NCI-H446 treated with DMSO at 0.1 percent for 48 hours (cell line): ENCODE results near the gene TRPV5.

ENCODE experiments used
- DNase-seq: peaks from one replicate; lab custom pipeline; 2025; lab: John Stamatoyannopoulos, UW

TRPV5 gene

DNA sequence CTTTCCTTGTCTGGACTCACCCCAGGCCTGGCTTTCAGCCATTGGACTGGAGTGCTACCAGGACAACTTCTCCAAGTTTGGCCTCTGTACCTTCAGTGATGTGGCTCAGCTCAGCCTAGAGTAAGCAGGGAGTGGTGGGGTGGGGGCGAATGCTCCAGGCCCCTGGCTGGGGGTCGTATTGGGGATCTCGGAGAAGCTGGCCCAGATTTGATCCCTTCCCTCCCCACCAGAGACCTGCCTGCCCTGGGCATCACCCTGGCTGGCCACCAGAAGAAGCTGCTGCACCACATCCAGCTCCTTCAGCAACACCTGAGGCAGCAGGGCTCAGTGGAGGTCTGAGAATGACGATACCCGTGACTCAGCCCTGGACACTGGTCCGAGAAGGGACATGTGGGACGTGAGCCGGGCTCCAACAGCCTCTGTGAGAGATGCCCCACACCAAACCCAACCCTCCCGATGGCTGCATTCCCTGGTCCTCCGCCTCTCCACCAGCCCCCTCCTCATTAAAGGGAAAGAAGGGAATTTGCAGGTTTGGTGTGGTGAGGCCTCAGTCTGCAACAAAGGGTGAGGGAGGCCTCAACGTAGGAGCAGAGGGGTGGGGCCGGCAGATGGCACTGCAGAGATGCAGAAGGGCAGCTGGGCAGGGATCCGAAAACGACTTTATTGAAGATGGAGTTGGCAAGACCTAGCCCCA is 62.8 kb downstream of the TRPV5 start:
- no peak for DNase-seq

DNA sequence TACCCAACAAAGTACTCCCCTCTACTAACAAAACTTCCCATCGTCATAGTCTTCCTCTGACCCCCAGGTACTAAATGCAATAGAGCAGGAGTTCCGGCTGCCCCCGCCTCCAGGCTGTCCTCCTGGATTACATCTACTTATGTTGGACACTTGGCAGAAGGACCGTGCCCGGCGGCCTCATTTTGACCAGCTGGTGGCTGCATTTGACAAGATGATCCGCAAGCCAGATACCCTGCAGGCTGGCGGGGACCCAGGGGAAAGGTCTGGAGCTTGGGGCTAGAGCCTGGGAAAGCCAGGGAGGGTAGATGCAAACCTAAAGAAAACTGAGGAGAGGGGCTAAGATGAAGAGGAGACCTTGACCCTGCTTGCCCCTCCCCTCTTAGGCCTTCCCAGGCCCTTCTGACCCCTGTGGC is 63.4 kb downstream of the TRPV5 start:
- no peak for DNase-seq

DNA sequence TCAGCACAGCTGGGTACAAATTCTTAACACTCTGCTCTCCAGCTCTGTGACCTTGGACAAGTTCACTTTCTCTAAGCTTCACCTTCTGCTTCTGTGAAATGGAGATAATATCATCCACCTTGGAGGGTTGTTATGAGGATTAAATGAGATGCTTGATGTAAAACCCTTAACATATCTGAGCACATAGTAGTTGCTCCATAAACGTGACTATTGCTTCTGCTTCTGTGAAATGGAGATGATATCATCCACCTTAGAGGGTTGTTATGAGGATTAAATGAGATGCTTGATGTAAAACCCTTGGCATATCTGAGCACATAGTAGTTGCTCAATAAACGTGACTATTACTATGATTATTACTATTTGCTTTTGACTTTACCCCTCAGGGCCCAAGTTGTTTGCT is 64.1 kb downstream of the TRPV5 start:
- no peak for DNase-seq

DNA sequence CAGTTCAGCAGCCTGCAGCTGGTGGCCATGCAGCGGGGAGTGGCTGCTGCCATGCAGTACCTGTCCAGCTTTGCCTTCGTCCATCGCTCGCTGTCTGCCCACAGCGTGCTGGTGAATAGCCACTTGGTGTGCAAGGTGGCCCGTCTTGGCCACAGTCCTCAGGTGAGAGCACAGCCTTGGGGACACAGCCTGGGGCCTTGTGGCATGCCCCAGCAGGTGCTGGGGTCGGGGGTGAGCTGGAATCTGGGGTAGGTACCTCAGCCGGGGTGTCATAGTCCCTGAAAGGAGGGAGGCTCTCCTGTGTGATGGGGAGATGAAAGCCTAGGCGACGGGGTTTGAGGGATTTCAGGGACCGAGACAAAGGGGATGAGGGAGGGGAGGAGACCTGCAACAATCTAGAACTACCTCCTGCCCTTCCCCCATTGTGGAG is 64.5 kb downstream of the TRPV5 start:
- DNase-seq, result no peak

DNA sequence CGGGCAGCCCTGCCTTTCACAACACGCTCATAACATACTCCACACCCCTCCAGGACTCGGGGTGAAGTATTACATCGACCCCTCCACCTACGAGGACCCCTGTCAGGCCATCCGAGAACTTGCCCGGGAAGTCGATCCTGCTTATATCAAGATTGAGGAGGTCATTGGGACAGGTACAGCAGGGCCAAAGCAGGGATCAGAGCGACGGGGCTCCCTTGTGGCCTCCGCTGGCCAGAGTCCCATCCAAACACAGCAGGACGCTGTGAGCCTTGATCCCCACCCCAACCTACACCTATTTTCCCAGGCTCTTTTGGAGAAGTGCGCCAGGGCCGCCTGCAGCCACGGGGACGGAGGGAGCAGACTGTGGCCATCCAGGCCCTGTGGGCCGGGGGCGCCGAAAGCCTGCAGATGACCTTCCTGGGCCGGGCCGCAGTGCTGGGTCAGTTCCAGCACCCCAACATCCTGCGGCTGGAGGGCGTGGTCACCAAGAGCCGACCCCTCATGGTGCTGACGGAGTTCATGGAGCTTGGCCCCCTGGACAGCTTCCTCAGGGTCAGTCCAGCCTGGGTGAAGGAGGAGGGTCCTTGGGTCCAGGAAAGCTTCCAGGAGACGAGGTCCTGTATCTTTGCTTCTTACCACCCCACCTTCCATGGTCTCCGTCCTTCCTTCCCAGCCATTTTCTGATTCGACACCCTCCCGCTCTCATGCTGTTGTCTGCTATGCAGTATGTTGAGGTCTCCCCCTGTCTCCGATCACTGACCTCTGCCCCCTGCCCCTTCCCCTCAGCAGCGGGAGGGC is 65.2 kb downstream of the TRPV5 start:
- DNase-seq, result no peak

DNA sequence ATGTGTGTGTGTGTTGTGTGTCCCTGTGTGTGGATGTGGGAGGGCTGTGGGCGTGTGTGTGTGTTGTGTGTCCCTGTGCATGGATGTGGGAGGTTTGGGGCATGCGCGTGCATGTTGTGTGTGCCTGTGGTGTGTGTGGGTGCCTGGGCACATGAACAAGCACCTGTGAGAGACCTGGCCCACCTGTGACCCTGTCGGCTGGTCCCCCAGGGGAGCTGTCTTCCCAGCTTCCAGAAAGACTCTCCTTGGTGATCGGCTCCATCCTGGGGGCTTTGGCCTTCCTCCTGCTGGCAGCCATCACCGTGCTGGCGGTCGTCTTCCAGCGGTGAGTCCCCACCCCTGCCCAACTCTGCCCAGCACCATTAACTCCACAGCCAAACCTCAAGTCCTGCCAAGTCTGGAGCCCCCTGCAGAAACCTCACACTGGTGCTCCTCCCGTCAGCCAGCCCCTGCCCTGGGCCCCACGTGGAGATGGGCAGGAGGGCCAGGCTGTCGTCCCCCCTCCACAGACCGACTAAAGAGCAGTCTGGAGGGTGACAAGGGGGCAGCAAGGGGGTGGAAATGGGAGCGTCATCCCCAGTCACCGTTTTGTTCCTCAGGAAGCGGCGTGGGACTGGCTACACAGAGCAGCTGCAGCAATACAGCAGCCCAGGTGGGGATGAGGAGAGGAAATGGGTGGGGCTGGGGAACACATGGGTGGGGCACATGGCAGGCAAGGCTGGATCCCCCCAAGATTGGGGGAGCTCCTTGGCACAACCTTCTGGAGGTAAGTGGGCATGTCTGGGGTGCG is 66.0 kb downstream of the TRPV5 start:
- no peak for DNase-seq

DNA sequence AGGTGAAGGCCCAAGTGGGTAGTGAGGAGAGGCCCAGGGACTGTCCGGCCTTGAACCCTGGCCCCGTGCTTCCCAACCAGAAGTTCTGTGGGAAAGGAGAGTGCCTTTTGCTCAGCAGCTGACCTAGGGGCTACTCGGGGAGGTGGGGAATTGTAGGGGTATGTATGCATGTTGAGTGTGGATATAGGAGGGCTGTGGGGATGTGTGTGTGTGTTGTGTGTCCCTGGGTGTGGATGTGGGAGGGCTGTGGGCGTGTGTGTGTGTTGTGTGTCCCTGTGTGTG is 66.5 kb downstream of the TRPV5 start:
- no peak for DNase-seq

DNA sequence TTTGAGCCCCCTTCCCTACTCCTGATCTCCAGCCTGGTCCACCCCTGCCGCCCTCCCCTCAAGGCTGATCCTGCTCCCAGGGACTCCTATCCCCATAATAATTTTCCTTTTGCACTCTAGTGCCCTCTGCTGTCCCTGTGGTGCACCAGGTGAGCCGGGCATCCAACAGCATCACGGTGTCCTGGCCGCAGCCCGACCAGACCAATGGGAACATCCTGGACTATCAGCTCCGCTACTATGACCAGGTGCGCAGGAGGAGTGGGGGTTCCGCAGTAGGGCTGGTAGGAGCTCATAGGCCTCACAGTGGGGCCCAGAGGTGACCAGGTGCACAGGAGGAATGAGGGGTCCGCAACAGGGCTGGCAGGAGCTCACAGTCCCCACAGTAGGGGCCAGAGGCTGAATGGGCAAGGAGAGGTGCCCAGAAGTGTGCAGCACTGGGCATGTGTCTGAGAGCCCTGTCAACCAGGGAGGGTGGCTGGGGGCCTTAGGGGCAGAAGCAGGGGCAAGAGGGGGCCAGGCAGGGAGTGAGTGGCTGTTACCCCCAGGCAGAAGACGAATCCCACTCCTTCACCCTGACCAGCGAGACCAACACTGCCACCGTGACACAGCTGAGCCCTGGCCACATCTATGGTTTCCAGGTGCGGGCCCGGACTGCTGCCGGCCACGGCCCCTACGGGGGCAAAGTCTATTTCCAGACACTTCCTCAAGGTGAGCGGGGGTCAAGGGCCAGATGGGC is 67.0 kb downstream of the TRPV5 start:
- DNase-seq, result no peak

DNA sequence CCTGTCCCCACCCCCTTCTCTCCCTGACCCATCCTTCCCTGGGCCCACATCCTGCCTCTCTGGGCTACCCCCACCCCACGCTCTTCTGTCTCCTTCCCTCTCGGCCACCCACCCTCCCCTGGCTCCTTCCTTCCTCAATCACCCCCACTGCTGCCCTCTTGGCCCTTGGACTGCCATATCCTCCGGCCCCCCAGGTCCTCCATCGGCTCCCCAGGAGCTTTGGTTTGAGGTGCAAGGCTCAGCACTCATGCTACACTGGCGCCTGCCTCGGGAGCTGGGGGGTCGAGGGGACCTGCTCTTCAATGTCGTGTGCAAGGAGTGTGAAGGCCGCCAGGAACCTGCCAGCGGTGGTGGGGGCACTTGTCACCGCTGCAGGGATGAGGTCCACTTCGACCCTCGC is 67.8 kb downstream of the TRPV5 start:
- no peak for DNase-seq

DNA sequence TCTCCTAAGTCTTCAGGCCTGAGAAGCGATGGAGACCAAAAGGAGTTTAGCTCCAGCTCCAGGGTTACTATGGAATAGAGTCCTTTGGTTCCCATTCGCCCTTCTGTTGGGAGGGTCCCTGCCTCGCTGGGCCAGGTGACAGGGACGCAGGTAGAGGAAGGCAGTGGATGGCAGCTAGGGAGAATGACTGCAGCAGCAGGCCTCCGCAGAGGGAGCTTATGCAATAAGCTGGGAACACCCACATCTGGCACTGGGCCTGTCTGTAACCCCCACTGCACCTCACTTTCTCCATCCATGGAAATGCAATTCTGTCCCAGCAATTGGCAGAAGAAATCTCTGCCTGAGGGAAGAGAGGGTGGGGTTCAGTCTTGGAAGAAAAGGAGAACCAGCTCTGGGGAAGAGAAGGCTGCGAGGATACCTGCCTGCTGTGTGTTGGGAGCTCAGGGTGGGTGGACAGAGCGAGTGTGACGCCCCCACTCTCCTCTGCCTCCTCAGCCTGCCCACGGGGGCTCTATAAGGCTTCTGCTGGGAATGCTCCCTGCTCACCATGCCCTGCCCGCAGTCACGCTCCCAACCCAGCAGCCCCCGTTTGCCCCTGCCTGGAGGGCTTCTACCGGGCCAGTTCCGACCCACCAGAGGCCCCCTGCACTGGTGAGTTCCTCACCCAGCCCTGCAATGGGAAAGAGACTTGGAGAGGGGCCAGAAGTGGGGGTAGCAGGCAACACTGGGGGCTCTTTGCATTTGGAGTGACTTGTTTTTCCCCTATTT is 68.4 kb downstream of the TRPV5 start:
- no peak for DNase-seq

DNA sequence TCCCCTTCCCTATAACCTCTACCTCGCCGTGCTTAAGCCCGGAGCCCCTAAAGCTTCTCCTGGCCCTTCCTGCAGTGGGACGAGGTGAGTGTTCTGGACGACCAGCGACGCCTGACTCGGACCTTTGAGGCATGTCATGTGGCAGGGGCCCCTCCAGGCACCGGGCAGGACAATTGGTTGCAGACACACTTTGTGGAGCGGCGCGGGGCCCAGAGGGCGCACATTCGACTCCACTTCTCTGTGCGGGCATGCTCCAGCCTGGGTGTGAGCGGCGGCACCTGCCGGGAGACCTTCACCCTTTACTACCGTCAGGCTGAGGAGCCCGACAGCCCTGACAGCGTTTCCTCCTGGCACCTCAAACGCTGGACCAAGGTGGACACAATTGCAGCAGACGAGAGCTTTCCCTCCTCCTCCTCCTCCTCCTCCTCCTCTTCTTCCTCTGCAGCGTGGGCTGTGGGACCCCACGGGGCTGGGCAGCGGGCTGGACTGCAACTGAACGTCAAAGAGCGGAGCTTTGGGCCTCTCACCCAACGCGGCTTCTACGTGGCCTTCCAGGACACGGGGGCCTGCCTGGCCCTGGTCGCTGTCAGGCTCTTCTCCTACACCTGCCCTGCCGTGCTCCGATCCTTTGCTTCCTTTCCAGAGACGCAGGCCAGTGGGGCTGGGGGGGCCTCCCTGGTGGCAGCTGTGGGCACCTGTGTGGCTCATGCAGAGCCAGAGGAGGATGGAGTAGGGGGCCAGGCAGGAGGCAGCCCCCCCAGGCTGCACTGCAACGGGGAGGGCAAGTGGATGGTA is 69.5 kb downstream of the TRPV5 start:
- no peak for DNase-seq

DNA sequence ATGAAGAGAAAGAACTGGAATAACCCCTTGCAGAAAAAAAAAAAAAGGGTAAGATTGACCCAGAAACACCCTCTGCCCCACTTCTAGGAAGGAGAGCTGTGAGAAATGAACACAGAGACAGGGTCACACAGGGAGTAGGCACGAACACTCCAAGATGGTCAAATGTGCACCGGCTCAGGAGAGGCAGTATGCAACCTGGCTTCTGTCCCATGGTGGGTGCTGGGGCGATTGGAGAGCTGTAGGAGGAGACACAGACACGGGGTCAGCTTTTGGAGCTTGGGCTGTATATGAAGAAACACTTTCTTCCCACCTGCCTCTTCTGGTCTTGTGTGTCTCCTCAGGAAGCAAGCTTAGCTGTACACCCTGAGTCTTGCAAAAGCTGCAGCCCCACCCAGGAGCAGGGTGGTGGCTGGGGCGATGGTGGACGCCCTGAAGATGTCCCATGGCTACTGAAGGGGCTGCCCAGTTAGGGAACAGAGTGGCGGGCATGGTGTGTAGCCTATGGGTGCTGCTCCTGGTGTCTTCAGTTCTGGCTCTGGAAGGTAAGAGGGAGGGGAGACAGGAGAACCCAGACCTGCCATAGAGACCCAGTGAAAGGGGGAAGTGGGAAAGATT is 70.7 kb downstream of the TRPV5 start:
- DNase-seq, result no peak

DNA sequence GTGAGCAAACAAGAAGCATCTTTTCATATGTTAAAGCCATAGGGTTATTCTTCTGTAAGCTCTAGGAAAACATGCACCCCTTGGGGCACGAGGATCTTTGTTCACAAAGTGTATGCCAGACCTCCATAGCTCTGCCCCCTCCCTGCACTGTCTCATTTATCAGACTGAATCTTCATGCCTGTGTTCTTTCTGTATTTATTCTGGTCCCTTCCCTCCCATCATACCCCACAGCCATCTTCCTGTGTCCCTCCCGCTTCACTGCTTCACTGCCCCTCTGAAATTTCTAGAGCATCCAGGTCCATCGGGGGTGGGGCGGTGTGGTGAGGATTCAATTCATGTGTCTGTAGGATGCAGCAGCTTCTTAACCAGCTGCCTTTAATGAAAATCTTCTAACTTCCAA is 71.2 kb downstream of the TRPV5 start:
- no peak for DNase-seq

DNA sequence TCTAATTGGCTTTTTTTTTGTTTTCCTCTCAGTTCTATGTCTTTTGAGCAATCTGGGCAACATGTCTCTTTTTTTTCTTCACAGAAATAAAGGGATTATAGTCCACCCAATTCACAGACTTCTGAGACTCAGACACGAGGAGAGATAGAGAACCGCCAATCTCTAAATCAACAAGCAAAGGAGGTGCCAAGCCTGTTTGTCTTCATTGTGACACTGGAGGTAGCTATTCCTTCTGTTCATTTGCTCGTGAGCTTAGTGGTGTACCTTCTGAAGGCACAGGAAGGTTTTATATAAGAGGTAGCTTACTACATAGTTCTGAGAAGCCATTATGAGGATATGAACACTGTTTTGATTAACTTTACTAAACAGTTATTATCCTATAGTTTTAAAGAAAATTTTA is 72.6 kb downstream of the TRPV5 start:
- no peak for DNase-seq

DNA sequence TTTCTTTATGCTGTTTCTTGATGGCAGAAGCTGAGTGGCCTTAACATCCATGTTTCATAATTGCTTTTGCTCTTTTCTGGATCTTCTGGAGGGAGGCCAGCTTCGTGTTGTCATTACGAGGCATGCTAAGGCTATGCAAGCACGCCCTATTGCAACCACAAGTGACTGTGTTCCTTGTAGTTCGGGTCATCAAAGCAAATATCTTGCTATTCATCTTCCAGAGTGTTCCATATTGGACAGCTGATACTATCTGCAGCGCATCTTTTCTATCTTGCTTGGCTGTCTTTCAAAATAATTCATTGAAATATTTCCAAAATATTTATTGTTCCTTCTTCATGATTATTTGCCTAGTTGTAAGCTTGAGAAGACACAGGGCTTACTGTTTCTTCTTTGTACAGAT is 73.7 kb downstream of the TRPV5 start:
- no peak for DNase-seq

DNA sequence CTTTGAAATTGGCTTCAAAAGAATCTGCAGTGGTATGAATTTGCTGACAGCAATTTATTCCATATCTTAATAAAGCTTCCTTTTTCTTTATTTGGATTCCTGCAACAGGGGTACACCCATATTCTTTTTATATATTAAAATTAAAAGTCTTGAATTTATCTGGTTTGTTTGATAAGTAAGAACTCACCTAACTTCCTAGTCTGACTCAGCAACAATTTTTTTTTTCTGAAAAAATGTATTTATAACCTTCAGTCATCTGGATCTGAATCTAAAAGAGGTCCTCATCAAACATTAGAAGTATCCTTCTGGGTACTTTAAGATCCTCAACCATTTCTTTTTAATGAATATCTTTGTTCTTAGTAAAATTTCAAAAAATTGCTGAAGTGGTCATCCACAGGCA is 74.1 kb downstream of the TRPV5 start:
- no peak for DNase-seq
